Ovary (tissue), 3 donors: Measurements from ENCODE around the gene FUOM.

Experiments used
- CTCF ChIP-seq, 3 donors: fragments of 450-650 bp in 2 of 3; fragments of 200-600 bp in 1 of 3; IDR thresholded peaks; one replicate each; pipeline versions ENCODE4 v1.5.1 to v1.8.0; 2016 to 2022; ENCODE audit warnings: antibody characterized with exemption in 3 of 3, mild to moderate bottlenecking in 1 of 3
- POLR2A ChIP-seq: fragments of 450-650 bp; IDR thresholded peaks from one replicate; pipeline ENCODE4 v1.6.1; 2017; ENCODE audit warnings: antibody characterized with exemption, mild to moderate bottlenecking, moderate library complexity
- donor health status: DM: no; HTN: no; CAD: no.

- TF ChIP-seq CTCF (IDR thresholded peaks at IDR 0.05) (no peak), POLR2A (no peak)
Observed at GRCh38 chr10:133326223-133326551, 31.6 kb downstream of the FUOM start.
